Natural killer cell (primary cell): ENCODE measurements around the gene RASSF5. TPM values are rescaled to one million over a fixed set of nuclear protein-coding genes. Genes with fewer than 3 reads are reported as not detected.

ENCODE experiments used
- ATAC-seq, 3 donors: fragments of 150-1000 bp in 2 of 3; fragments of 200-7000 bp in 1 of 3; cut with Tn5 transposase; 1 replicate in 1 of 3; 2 replicates in 2 of 3; pipeline ENCODE4 v1.10.0; 2021; ENCODE audit warnings: mild to moderate bottlenecking in 2 of 3, moderate library complexity in 2 of 3
- DNase-seq, 2 donors: peaks; one replicate each; pipeline versions ENCODE4 v3.0.0 to v3.0.0-alpha.2; 2013 to 2021; ENCODE audit warnings: mixed read lengths in 1 of 2
- H3K27ac ChIP-seq: one replicate; pipeline ENCODE4 v1.5.1; 2013; ENCODE audit warnings: mild to moderate bottlenecking, low read length
- H3K27me3 ChIP-seq: one replicate; pipeline ENCODE4 v1.6.1; 2013; ENCODE audit warnings: low read length; ENCODE audit not compliant: control insufficient read depth, insufficient read depth
- H3K36me3 ChIP-seq: one replicate; pipeline ENCODE4 v1.6.1; 2013; ENCODE audit warnings: low read length; ENCODE audit not compliant: control insufficient read depth, insufficient read depth
- H3K4me1 ChIP-seq: one replicate; pipeline ENCODE4 v1.6.1; 2013; ENCODE audit warnings: low read length; ENCODE audit not compliant: control insufficient read depth, insufficient read depth
- H3K4me3 ChIP-seq: one replicate; pipeline ENCODE4 v1.5.1; 2013; ENCODE audit warnings: low read length
- H3K9me3 ChIP-seq: one replicate; pipeline ENCODE4 v1.6.1; 2013; ENCODE audit warnings: low read length; ENCODE audit not compliant: control insufficient read depth, insufficient read depth
- H3K27ac Mint-ChIP-seq, 2 donors: one replicate each; pipeline ENCODE4 v1.8.0; 2022; ENCODE audit warnings: mild to moderate bottlenecking in 2 of 2, mixed read lengths in 2 of 2, moderate library complexity in 1 of 2
- H3K27me3 Mint-ChIP-seq, 2 donors: one replicate each; pipeline ENCODE4 v1.8.0; 2022; ENCODE audit warnings: low read depth in 2 of 2, mixed read lengths in 2 of 2
- H3K36me3 Mint-ChIP-seq: one replicate; pipeline ENCODE4 v1.8.0; 2022; ENCODE audit warnings: mixed read lengths
- H3K4me1 Mint-ChIP-seq, 2 donors: one replicate each; pipeline ENCODE4 v1.8.0; 2022; ENCODE audit warnings: mixed read lengths in 2 of 2
- H3K4me3 Mint-ChIP-seq: one replicate; pipeline ENCODE4 v1.8.0; 2022; ENCODE audit warnings: mild to moderate bottlenecking, moderate library complexity, mixed read lengths
- H3K9me3 Mint-ChIP-seq, 2 donors: one replicate each; pipeline ENCODE4 v1.8.0; 2022; ENCODE audit warnings: mixed read lengths in 2 of 2
- WGBS: methylation state at CpG from one replicate; pipeline ENCODE4 v1.1.7; 2013; ENCODE audit warnings: missing lambda C conversion rate; ENCODE audit not compliant: insufficient coverage; 5-methylcytosine and 5-hydroxymethylcytosine counted together
- intact Hi-C: fragments of 100-400 bp; cut with micrococcal nuclease; formaldehyde crosslinking; loops from one replicate; pipeline ENCODE4 v1.14.2; 2022
- total RNA-seq, 4 donors: library from RNA; stranded (reverse); fragments of 120-200 nt in 1 of 4; gene quantifications; one replicate each; pipeline versions ENCODE4 v1.2.3 to v1.2.4, GENCODE V29; 2013 to 2022
- TF ChIP-seq, protein P1 (sequence below): fragments of 200-600 bp; IDR thresholded peaks from one replicate; pipeline ENCODE4 v1.8.0; 2022; ENCODE audit warnings: antibody characterized with exemption

Gene RASSF5
- total RNA-seq, 3 donors from 2014 or later (not counting 1 experiment from before 2014, with no cell fraction given): 231 to 333 (median 279) TPM

DNA sequence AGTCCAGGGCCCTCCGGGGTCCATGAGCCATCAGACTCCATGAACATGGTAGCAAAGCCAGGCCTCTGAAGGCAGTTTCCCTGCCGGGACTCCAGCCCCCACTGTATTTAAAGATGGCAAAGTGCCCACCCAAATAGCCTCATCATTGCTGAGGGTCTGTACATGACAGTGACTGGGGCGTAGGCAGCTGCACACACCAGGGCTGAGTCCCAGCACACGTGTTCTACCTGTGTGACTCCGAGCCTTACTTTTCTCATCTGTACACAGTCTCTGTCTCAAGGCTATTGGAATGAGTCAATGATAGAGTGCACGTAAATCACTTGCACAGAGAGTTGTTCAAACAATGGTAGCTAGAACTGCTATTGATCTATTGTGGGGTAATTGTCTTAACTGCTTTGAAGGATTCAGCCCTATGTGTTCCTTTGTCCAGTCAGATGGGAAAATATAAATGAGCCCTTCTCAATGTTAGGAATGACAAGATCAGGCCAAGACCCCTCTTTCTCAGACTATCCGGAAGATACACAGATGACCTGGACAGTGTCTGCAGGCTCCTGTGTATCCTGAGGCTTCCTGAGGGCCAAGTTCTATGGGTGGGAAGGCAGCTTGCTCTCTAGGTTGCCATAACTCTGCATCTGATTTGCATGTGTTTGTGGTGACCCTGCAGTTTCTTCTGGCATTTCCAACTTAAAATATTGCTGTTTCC is 48.9 kb downstream of the RASSF5 start:
- Mint-ChIP-seq H3K4me3 (peak overlapping the region; percentile 96), H3K36me3 (no peaks in the 10 kb centered on the region), H3K27ac (peak overlapping the region; percentile 90 to 100), H3K9me3 (no peaks in the 10 kb centered on the region), H3K27me3 (no peaks in the 10 kb centered on the region), H3K4me1 (peaks cover 85 to 92% of the 10 kb centered on the region in 2 donors)
- intact Hi-C loops: loop anchor here (1.0 to 5.0 kb wide), 2 partner anchors 24 to 366 kb away; partner anchors contain the start of gene FCMR
- Histone ChIP-seq H3K27ac (peak overlapping the region; percentile 58), H3K4me3 (peak overlapping the region; percentile 70), H3K36me3 (peaks cover 15% of the 10 kb centered on the region), H3K4me1 (peaks cover 71% of the 10 kb centered on the region), H3K9me3 (no peaks in the 10 kb centered on the region), H3K27me3 (no peaks in the 10 kb centered on the region)
- DNase-seq (peak in 1 of 2 donors; percentile 48), ATAC-seq (no peak)
- WGBS: 75% methylated on average over 7 of the region's 7 CpGs
- TF ChIP-seq, protein P1, sequence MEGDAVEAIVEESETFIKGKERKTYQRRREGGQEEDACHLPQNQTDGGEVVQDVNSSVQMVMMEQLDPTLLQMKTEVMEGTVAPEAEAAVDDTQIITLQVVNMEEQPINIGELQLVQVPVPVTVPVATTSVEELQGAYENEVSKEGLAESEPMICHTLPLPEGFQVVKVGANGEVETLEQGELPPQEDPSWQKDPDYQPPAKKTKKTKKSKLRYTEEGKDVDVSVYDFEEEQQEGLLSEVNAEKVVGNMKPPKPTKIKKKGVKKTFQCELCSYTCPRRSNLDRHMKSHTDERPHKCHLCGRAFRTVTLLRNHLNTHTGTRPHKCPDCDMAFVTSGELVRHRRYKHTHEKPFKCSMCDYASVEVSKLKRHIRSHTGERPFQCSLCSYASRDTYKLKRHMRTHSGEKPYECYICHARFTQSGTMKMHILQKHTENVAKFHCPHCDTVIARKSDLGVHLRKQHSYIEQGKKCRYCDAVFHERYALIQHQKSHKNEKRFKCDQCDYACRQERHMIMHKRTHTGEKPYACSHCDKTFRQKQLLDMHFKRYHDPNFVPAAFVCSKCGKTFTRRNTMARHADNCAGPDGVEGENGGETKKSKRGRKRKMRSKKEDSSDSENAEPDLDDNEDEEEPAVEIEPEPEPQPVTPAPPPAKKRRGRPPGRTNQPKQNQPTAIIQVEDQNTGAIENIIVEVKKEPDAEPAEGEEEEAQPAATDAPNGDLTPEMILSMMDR: no peak

DNA sequence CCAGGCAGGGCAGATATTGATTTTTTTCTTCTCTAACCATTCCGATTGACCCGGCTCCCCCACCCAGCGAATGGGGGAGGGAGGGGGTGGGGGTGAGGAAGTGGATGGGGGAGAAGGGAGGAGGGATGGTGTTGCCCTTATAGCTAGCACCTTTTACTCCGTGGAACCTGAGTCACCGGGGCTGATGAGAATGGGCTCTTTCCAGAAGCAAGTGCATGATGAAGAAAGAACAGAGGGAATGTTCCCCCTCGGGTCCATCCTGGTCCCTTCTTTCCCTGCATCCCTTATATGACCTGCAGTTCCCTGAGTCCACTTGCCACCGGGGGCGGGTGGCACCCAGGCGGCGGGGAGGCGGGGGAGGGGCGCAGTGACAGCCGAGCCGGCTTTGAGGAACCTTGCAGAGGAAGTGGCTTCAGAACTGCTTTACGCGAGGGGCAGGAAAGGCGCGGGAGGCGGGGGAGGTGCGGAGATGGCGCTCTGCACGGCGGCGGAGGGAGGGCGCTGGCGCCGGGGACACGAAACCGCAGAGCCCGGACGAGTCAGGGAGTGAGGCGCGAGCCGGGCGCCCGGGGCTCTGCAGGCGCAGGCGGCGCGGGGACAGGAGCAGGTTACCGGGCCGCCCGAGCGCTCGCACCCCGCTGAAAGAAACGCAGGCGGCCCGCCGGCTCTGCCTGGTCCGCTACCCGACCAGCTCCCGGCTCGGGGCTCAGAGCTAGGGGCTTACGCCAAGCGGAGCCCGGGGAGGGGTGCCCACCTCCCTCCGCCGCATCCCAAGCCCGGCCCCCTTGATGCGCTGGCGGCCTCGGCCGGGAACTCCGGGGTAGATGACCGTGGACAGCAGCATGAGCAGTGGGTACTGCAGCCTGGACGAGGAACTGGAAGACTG is 49.7 kb downstream of the RASSF5 start:
- DNase-seq (peak; percentile 87 to 93), ATAC-seq (peak; percentile 59 to 86 (median 77))
- intact Hi-C loops: loop anchor here (1.0 to 5.0 kb wide), 2 partner anchors 23 to 365 kb away; partner anchors contain the start of gene FCMR
- peak overlapping the region; percentile 87 for H3K27ac ChIP-seq
- Mint-ChIP-seq H3K4me1 (peaks cover 82 to 89% of the 10 kb centered on the region in 2 donors), H3K4me3 (peak overlapping the region; percentile 96), H3K9me3 (no peaks in the 10 kb centered on the region), H3K36me3 (no peaks in the 10 kb centered on the region), H3K27me3 (no peaks in the 10 kb centered on the region), H3K27ac (peak overlapping the region; percentile 90 to 100)
- H3K4me3 ChIP-seq: peak overlapping the region; percentile 70
- H3K36me3 ChIP-seq: peaks cover 20% of the 10 kb centered on the region
- TF ChIP-seq, protein P1: no peak
- no peaks in the 10 kb centered on the region for H3K9me3 ChIP-seq
- H3K27me3 ChIP-seq: no peaks in the 10 kb centered on the region
- under 1% methylated on average over 64 of the region's 67 CpGs for WGBS
- peaks cover 71% of the 10 kb centered on the region for H3K4me1 ChIP-seq

DNA sequence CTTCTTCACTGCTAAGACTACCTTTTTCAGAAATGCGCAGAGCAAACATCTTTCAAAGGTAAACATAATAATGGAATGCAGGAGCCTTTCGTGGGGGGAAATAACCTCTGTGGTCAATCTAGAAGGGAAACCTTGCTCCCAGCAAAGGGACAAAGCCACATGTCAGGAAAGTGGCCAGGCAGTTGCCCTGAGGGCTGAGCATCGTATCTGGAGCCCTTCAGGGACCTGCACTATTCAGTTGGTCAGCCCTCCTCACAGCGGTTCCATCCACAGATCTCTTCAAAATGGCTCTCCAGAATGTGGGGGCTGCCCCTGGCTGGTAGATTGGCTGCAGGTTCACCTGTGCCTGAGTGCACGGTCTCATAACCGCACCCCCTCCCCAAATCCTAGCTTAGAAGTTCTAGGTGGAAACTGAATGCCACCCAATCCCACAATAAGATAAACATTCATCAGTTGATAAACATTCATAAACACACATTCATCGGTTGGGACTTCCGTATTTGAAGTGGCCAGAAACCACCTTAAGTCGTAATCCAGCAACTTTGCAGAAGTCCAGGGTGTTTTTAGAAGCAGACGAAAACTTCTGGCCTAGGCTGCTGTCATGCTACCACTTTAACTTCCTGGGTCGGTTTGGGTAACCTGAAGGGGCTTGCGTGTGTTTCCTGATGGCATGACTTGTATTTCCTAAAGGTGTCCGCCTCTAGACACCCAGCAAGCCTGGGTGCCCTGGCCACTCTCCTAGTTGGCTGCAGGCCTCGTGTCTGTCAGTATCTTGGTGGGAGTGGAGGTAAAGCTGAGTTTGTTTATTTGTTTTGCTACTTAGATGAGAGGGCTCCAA is 50.5 kb downstream of the RASSF5 start:
- Histone ChIP-seq H3K9me3 (no peaks in the 10 kb centered on the region), H3K36me3 (peaks cover 24% of the 10 kb centered on the region), H3K27me3 (no peaks in the 10 kb centered on the region), H3K4me3 (peak overlapping the region; percentile 70), H3K27ac (peak overlapping the region; percentile 87), H3K4me1 (peaks cover 71% of the 10 kb centered on the region)
- peaks cover 3% of the 10 kb centered on the region for H3K36me3 Mint-ChIP-seq
- peak overlapping the region; percentile 96 for H3K4me3 Mint-ChIP-seq
- no peaks in the 10 kb centered on the region for H3K9me3 Mint-ChIP-seq
- H3K27ac Mint-ChIP-seq: peak overlapping the region; percentile 90 to 100
- DNase-seq: peak in 1 of 2 donors; percentile 66
- intact Hi-C loops: loop anchor here (5.0 kb wide), 1 partner anchor 364 kb away; the partner anchor contains the start of gene FCMR
- under 1% methylated on average over 14 of the region's 14 CpGs for WGBS
- TF ChIP-seq, protein P1: no peak
- no peaks in the 10 kb centered on the region for H3K27me3 Mint-ChIP-seq
- peaks cover 82 to 89% of the 10 kb centered on the region in 2 donors for H3K4me1 Mint-ChIP-seq
- ATAC-seq: peak; percentile 2 to 28 (median 6)
